Dedifferentiated amniotic fluid mesenchymal stem cell (primary cell): ENCODE data around the gene FAM47E.

ENCODE experiments used
- DNase-seq: peaks from one replicate; pipeline ENCODE4 v3.0.0-alpha.2; 2016; ENCODE audit errors: extremely low spot score

The FAM47E gene

DNA sequence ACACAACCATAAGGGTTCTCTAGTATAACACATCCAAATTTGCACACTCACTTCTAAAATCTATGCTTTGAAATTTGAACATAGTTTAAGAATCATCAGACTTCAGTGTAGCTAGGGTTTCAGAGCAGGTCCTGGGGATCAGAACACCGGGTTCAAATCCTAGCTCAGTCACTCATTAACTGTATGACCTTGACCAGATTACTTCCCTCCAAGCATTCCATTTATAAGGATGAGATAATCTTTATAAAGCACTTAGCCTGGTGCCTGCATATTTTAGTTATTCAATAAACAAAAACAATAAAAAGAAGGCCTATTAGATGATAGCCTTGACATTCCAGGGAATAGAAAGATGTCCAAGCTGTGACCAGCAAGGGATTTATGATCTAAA lies 50.2 kb downstream of the FAM47E start:
- no peak for DNase-seq

DNA sequence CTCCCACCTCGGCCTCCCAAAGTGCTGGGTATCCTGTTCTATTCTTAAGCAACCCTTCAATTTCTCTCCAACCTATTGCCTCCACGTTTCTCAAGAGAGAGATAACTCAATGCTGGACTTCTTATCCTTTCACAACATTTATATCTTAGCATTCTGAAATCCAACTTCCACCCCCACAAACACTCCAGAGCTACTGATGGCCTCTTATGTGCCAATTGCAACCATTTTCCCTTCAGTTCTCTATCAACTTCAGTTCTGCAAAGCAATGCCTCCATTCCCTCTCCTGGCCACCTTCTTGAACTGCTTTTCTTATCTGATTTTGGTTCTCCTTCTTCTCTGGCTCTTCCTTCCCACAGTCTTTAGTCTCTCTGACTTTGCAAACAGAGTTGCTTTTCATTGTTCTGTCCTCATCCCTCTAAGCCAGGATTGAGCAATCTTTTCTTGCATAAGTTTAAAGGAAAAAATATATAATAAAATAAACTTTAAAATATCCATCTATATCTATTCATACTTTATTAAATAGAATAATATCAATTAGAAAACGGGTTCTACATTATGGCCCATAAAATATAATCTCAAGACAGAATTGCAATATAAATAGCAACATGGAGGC lies 51.4 kb downstream of the FAM47E start:
- DNase-seq, result no peak

DNA sequence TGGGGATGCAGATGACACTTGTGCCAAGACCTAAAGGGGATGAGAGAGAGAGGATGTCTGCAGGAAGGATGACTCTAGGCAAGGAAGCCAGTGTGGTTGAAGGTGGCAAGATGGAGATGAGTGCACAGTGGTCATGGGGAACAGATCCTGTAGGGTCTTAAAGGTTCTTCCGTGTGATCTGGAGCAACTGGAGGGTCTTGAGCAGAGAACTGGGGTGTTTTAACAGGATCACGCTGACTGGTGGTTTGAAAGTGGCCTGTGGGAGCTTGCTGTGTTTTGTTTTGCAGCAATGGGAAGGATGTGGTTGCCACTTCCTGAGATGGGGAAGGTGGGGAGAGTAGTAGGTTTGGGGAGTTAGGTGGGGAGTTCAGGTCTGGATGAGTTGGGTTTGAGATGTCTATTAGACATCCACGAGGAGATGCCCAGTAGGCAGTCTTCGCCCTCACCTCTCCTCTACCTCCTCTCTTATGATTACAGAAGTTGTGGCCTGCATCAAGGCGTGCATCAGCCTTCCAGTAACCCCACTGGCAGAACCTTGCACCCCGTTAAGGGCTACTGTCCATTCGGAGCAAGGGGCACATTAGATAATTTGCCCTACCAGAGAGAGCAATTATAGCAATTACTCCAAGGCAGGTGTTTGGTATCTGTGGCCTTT lies 53.6 kb downstream of the FAM47E start:
- DNase-seq, result no peak

DNA sequence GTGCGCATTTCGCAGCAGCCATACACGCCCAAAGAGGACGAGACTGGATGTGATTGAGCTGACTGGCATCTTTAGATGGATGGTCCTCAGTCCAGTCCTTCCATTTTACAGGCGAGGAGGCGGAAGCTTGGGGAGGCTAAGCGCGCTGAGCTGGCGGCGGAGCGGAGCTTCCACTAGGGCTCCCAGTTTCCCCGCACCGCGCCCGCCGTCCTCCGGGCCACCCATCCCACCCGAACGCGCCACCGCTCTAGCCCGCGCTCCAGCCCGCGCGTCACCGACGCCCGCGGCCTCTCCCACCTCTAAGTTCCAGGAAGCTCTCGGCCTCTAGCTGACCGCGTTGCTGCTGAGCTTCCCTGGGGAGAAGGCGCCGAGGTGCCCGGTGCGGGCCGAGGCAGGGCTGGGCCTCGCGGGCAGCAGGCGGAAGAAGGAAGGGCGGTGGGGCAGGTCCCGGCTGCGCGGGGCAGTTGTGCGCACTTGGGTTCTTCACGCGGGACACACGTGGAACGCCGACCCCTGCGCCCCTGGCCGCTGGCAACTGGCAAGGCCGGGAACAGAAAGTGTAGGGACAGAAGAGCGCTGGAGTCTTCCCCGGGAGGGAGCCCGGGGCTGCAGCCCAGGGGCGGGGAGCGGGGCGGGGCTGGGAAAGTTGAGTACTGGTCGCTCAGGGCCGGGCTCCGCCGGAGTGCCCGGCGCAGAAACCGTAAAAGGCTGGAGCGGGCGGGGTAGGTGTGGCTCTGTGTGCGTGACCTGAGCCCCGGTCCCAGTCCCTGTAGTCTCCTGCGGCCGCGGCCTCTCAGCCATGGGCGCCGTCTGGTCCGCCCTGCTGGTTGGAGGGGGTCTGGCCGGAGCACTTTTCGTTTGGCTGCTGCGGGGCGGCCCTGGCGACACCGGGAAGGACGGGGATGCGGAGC lies 54.7 kb downstream of the FAM47E start, which contains the start of gene STBD1:
Gene STBD1 (plus strand): TSS at position 763 of the 911 bp plus-strand sequence. CDS start 37 bp downstream, at position 800.
- peak; percentile 39 for DNase-seq

DNA sequence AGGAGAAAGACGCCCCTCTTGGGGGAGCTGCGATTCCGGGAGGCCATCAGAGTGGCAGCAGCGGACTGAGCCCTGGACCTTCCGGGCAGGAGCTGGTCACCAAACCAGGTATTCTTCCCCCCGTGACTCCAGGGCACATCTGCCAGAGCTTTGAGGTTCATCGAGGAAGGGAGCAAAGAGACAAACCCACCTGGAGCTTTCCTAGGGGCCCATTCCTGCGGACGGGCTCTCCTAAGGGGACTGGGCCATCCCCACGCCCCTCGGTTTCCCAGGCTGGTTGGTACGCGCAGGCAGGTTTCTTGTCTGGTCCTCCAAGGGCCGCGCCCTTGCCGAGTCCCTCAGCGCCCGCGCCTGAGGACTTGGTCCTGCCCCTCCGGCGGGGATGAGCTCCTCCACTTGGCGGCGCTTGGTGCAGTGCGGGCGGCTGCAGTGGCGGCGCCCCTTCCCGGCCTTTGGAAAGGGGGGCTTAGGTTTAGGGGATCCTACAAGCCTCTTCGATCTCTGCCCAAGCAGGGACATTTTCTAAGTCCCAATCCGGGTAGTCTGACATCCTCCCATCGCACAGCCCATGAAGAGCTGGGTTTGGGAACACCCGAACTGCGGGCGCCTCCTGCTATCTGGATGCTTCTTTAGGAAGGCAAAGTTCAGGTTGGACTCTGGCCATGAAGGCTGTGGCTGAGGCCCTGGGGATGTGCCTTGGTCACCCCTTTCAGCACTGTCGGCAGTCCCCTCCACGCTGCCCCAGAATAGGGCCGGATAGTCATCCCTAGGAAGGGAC lies 55.5 kb downstream of the FAM47E start:
- DNase-seq, result no peak

DNA sequence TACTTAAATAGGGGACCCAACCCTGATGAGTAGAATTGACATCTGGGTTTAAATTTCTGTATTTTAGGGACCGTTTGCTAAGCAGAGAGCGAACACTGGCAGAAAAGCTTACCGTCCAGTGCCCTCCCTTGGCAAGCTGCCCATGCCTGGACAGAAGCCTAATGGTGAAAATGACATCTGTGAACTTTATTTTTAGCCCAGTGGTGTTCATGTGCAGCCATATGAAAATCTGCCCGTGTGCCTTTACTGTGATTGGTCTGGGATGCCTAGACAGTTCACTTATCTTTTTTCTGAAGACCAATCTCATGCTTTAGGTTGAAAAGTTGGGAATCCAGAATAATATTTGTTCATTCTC lies 56.1 kb downstream of the FAM47E start:
- DNase-seq, result no peak

DNA sequence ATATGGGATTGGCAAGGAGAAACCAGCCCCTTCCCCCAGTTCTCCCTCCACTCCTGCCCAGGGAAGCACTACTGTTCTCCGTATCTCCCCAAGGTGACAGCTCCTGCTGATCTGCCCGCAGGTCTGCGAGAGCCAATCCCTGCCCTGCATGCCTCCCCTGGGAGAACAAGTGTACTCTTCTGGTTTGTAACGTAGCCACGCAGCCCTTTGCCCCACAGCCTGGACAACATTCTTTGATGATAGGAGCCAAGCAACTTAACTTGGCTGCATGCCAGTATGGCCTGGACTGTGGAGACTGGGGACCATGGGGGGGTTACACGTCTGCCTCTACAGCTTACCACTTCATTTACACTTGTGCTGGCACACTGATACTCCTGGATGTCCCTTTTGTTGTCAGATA lies 57.0 kb downstream of the FAM47E start:
- DNase-seq, result no peak

DNA sequence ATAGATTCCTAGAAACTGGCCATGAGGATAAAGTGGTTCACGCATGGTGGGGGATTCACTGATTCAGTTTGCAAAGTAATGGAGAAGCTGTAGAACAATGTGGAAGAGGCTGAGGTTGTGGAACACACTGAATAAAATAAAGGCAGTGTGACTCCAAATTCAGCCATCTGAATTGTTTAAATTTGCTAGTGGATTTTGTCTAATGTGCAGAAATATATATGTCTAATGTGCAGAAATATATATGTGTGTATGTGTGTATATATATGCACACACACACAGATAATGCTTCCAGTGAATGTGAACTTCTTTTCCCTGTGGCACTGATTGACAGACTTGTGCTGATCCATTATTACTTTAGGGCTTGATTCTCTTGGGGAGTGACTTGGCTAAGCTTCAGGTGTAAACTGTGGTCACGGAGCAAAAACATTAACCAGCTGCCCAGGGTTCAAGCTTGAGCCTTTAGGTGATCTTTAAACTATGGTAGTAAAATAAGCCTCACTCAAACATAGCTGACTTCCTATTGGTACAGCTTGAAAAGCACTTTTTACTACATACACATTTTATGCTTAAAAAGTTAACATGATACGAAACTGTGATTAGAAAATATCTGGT lies 58.5 kb downstream of the FAM47E start:
- no peak for DNase-seq

DNA sequence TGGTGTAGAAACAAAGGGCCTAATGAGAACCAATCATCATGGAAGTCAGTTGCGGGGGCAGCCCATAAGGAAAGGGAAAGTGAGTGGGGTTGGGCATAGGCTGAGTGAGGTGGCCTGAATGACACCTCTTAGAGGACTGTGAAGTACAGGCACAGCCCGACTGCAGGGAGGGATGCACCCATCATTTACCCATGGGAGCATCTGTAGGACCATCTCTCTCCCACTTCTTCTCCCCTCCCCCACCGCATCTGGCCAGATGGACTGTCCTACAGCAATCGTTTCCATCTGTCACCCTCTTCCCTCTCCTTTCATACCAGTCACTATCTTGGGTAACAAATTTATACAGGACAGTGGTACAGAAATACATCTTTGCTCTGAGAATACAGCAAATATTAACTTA lies 59.2 kb downstream of the FAM47E start:
- DNase-seq, result no peak

DNA sequence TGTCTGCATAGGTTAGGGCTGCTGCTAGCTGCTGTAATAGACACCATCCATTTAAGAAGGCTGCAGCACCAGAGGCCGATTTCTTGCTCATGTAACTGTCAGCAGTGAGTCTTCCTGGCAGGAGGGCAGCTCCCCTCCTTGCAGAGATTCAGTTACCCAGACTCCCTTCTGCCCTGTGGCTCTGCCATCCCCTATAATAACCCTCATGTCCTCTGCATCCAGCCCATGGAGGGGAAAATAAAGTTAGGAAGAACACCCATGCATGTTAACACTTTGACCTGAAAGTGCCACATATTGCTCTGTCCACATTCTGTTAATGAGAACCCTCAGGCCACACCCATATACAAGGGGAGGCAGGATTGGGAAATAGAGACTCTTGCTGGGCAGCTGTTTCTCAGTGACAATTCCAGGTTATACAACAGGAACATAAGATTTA lies 60.4 kb downstream of the FAM47E start:
- DNase-seq, result no peak

DNA sequence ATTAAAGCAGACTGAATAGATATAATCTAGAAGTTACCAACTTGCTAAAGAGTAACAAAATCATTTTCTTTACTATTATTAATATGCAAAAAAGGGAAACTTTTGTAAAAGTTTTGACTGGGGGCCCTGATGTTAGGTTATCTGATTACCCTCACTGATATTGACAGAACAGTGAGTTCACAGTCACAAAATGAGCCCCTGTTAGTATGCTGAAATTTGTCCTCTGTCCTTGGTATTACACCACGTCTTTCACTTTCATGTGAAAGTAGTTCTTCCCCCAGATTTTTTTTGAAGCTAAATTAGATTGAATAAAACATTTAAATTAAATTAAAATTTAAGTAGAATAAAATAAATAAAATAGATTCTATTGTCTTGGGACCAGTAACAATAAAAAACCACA lies 60.9 kb downstream of the FAM47E start:
- no peak for DNase-seq

DNA sequence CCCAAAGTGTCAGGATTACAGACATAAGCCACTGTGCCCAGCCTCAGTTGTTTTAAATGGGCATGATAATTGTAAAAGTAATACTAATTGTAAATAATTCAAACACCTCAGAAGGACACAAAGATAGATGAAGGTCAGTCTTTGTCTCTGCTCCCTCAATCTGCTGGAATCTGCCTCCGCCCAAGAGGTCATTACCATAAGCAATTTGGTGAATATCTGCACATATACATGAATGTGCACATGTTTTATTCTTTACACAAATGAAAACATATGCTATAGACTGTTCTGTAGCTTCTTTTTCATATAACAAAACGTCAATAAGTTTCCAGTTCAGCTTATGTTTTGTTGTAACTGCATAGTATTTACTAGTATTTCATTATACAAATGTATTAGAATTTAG lies 62.0 kb downstream of the FAM47E start:
- DNase-seq, result no peak

DNA sequence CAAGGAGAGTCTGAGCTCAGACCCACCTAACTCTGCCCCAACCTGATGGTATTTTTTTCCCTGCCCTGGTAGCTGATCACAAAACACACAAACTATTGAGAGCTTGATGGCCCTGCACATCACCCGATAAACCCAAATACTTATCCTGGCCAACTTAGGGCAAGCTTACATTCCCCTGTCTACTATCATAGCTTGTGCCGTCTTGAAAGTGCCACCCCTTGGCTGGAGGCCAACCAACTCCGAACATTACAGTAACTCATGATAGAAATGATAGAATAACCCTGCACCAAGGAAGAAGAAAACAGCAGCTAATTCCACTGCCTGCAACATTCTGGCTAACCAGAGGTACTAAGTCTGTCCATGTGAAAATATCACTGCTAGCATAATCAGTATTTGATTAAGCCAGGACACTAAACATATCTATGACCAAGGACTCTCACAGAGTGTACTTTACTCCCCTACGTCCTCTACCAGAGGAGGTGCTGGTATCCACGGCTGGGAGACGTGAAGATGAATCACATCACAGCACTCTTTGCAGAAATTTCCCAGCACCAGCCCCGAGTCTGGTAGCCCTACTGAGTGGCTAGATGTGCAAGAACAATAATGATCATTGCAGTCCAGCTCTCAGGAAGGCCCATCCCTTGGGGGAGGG lies 63.9 kb downstream of the FAM47E start:
- DNase-seq, result no peak

DNA sequence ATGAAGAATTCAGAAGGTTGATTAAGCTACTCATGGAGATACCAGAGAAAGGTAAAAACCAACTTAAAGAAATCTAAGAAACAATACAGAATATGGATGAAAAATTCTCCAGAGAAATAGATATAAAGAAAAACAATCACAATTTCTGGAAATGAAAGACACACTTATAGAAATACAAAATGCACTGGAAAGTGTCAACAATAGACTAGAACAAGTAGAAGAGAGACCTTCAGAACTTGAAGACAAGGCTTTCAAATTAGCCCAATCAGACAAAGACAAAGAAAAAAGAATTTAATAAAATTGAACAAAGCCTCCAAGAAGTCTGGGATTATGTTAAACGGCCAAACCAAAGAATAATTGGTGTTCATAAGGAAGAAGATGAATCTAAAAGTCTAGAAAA lies 64.6 kb downstream of the FAM47E start:
- DNase-seq, result no peak

DNA sequence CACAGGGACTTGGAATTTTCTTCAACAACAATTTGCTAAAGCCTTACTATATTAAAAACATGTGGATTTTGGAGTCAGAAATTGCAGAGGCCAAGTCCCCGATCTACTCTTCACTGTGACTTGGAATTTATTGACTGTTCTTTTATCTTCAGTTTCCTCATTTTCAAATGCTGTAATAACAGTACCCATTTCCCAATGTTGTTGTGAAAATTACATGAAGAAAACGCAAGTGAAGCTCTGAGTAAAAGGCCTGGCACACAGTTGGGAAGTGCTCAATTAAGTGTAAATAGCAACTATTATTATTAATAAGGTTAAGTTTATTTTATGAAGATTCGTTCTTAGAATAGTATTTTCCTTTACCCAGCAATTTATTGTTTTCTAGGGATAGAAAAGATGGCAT lies 70.7 kb downstream of the FAM47E start:
- DNase-seq, result no peak

DNA sequence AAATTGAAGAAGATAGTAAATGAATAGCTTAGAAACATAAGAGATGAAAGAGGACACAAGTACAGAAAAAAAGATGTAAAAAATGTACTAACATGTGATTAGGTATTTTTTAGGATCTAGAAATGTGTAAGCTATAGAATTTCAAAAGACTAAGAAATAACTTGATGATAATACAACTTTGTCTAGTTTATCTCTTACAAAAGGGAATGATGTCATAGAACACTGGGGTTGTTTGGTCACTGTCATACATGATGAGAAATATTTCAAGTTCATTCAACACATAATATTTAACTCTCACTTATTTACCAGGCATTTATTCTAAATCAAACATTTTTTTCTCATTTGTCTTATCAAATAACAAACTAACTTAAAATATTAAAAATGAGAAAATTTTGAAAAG lies 73.6 kb downstream of the FAM47E start:
- DNase-seq, result no peak

DNA sequence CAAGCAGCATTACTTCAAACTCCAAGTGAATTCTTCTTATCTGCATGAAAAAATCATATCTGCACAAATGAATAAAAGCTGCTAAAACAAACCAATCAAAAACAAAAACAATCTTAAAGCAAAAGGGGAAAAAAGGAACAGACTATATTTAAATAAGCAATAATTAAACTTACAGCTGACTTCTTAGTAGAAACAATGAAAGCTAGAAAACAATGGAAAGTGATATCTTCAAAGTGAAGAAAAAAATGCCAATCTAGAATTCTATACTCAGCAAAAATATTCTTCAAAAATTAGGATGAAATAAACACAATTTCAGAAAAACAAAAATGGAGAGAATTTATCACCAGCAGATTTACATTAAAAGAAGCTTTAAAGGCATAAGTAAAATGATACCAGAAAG lies 75.0 kb downstream of the FAM47E start:
- DNase-seq, result no peak
